HG03575 (cell line): ENCODE data around the gene TNFRSF19.

ENCODE experiments used
- ATAC-seq: cut with Tn5 transposase; IDR thresholded peaks from one replicate; pipeline ENCODE4 v1.9.1; 2021; ENCODE audit not compliant: unreplicated experiment, insufficient number of reproducible peaks, low FRiP score; ENCODE audit errors: extremely low read depth

TNFRSF19 gene

GRCh38 chr13:23697772-23698313 lies 127.6 kb downstream of the TNFRSF19 start:
- ATAC-seq, result no peak

- ATAC-seq, result no peak
Observed at GRCh38 chr13:23699271-23699670, 129.1 kb downstream of the TNFRSF19 start.

- no peak for ATAC-seq
Observed at GRCh38 chr13:23701186-23701585, 131.0 kb downstream of the TNFRSF19 start.

GRCh38 chr13:23701636-23702035 lies 131.4 kb downstream of the TNFRSF19 start:
- no peak for ATAC-seq

- ATAC-seq, result no peak
Observed at GRCh38 chr13:23703246-23703860, 133.1 kb downstream of the TNFRSF19 start.

GRCh38 chr13:23705583-23705982 lies 135.4 kb downstream of the TNFRSF19 start:
- no peak for ATAC-seq

- ATAC-seq, result no peak
Observed at GRCh38 chr13:23707674-23708073, 137.5 kb downstream of the TNFRSF19 start.

- no peak for ATAC-seq
Observed at GRCh38 chr13:23709536-23709935, 139.3 kb downstream of the TNFRSF19 start.

- ATAC-seq, result no peak
Observed at GRCh38 chr13:23710366-23710765, 140.2 kb downstream of the TNFRSF19 start.

GRCh38 chr13:23711355-23711754 lies 141.1 kb downstream of the TNFRSF19 start:
- no peak for ATAC-seq

- ATAC-seq, result no peak
Observed at GRCh38 chr13:23714672-23715071, 144.5 kb downstream of the TNFRSF19 start.

GRCh38 chr13:23715092-23715761 lies 145.0 kb downstream of the TNFRSF19 start:
- no peak for ATAC-seq

GRCh38 chr13:23715762-23716235 lies 145.6 kb downstream of the TNFRSF19 start:
- no peak for ATAC-seq

GRCh38 chr13:23716401-23716800 lies 146.2 kb downstream of the TNFRSF19 start:
- no peak for ATAC-seq

- no peak for ATAC-seq
Observed at GRCh38 chr13:23718996-23719395, 148.8 kb downstream of the TNFRSF19 start.

GRCh38 chr13:23722726-23723453 lies 152.7 kb downstream of the TNFRSF19 start:
- no peak for ATAC-seq

GRCh38 chr13:23723471-23723870 lies 153.3 kb downstream of the TNFRSF19 start:
- ATAC-seq, result no peak

- no peak for ATAC-seq
Observed at GRCh38 chr13:23724196-23724970, 154.2 kb downstream of the TNFRSF19 start.
